Large intestine (tissue), 3 donors: ENCODE results near the gene TBC1D23. TPM values are rescaled to one million over a fixed set of nuclear protein-coding genes. Genes with fewer than 3 reads are reported as not detected.
A peak's percentile ranks its signal among the peaks of the same experiment; 100 is the strongest.
"Not testable (repeated sequence)": the region's sequence is repeated elsewhere in the genome, so short reads cannot be mapped to it uniquely, and the experiment has no call there.

Experiments
- DNase-seq, 2 donors: peaks; one replicate each; pipeline versions ENCODE4 v3.0.0 to v3.0.0-alpha.2; 2013
- H3K27ac ChIP-seq: one replicate; pipeline ENCODE4 v1.5.1; 2013; ENCODE audit warnings: low read length
- H3K27me3 ChIP-seq: 2 replicates; pipeline ENCODE4 v1.6.1; 2013; ENCODE audit warnings: low read length; ENCODE audit not compliant: control insufficient read depth, insufficient read depth
- H3K36me3 ChIP-seq: 2 replicates; pipeline ENCODE4 v1.6.1; 2013; ENCODE audit warnings: low read length; ENCODE audit not compliant: control insufficient read depth, insufficient read depth
- H3K4me1 ChIP-seq: one replicate; pipeline ENCODE4 v1.6.1; 2013; ENCODE audit warnings: low read length; ENCODE audit not compliant: control insufficient read depth, insufficient read depth
- H3K4me3 ChIP-seq: one replicate; pipeline ENCODE4 v1.5.1; 2013; ENCODE audit warnings: low read length
- H3K9me3 ChIP-seq: one replicate; pipeline ENCODE4 v1.6.1; 2013; ENCODE audit warnings: mild to moderate bottlenecking, low read depth, low read length, moderate library complexity; ENCODE audit not compliant: control insufficient read depth
- WGBS: methylation state at CpG from one replicate; pipeline ENCODE4 v1.1.5; 2013; ENCODE audit warnings: low lambda C conversion rate; ENCODE audit not compliant: insufficient coverage; 5-methylcytosine and 5-hydroxymethylcytosine counted together
- polyA plus RNA-seq: library from polyadenylated mRNA; unstranded; fragments of 120-200 nt; gene quantifications from one replicate; pipeline ENCODE4 v1.2.1, GENCODE V29; 2013

Gene TBC1D23
- polyA plus RNA-seq, 1 donor: 37.1 TPM

- no peak for DNase-seq
- WGBS: 94% methylated on average over 3 of the region's 5 CpGs
- Histone ChIP-seq H3K9me3 (no peaks in the 10 kb centered on the region), H3K27me3 (no peaks in the 10 kb centered on the region), H3K4me1 (peaks cover 23% of the 10 kb centered on the region), H3K27ac (no peak overlapping the region), H3K36me3 (peaks cover 28% of the 10 kb centered on the region), H3K4me3 (no peak overlapping the region)
Observed at GRCh38 chr3:100339786-100340185, 79.0 kb downstream of the TBC1D23 start.

DNA sequence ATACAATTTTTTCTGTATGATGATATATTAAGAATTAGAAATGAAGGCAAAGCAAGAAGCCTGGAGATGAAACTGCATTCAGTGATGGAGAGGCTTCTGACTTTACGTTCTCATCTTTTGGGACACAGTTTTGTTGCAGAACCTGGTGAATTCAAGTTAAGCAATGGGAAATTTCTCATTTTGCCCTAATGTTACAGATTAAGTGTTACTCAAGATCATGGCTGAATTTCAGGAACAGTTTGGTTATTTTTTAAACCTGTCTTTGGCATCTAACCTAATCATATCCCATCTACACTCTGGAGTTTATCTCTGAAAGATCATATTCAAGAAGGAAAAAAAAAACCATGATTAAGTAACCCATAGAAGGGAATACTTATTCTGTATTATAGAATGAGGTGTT, 79.7 kb downstream of the TBC1D23 start:
- Histone ChIP-seq H3K27ac (no peak overlapping the region), H3K9me3 (no peaks in the 10 kb centered on the region), H3K36me3 (peaks cover 33% of the 10 kb centered on the region), H3K4me3 (no peak overlapping the region), H3K27me3 (no peaks in the 10 kb centered on the region), H3K4me1 (peaks cover 19% of the 10 kb centered on the region)
- WGBS: no CpG with 5 or more reads among the region's 1 CpG
- no peak for DNase-seq

- Histone ChIP-seq H3K27ac (no peak overlapping the region), H3K4me1 (peaks cover 11% of the 10 kb centered on the region), H3K27me3 (no peaks in the 10 kb centered on the region), H3K36me3 (peaks cover 67% of the 10 kb centered on the region), H3K9me3 (no peaks in the 10 kb centered on the region), H3K4me3 (no peak overlapping the region)
- DNase-seq: no peak
- 100% methylated on average over 1 of the region's 5 CpGs for WGBS
Observed at GRCh38 chr3:100348727-100349126, 87.9 kb downstream of the TBC1D23 start.

DNA sequence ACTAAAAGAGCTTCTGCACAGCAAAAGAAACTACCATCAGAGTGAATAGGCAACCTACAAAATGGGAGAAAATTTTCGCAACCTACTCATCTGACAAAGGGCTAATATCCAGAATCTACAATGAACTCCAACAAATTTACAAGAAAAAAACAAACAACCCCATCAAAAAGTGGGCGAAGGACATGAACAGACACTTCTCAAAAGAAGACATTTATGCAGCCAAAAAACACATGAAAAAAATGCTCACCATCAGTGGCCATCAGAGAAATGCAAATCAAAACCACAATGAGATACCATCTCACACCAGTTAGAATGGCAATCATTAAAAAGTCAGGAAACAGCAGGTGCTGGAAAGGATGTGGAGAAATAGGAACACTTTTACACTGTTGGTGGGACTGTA, 91.0 kb downstream of the TBC1D23 start:
- Histone ChIP-seq H3K36me3 (peaks cover 70% of the 10 kb centered on the region), H3K27ac (peak overlapping the region; percentile 92), H3K4me1 (peaks cover 11% of the 10 kb centered on the region)
- not testable (repeated sequence) for H3K9me3 ChIP-seq, H3K27me3 ChIP-seq, DNase-seq, H3K4me3 ChIP-seq
- WGBS: no CpG with 5 or more reads among the region's 2 CpGs

GRCh38 chr3:100352296-100353231, 91.8 kb downstream of the TBC1D23 start:
- peaks cover 11% of the 10 kb centered on the region for H3K4me1 ChIP-seq
- no peak overlapping the region for H3K4me3 ChIP-seq
- H3K27ac ChIP-seq: peak overlapping the region; percentile 92
- peaks cover 63% of the 10 kb centered on the region for H3K36me3 ChIP-seq
- peak; percentile 47 to 68 for DNase-seq
- no peaks in the 10 kb centered on the region for H3K27me3 ChIP-seq
- no CpG with 5 or more reads among the region's 10 CpGs for WGBS
- no peaks in the 10 kb centered on the region for H3K9me3 ChIP-seq

GRCh38 chr3:100354850-100355249, 94.1 kb downstream of the TBC1D23 start:
- no CpG with 5 or more reads among the region's 3 CpGs for WGBS
- Histone ChIP-seq H3K9me3 (no peaks in the 10 kb centered on the region), H3K36me3 (peaks cover 44% of the 10 kb centered on the region), H3K27ac (no peak overlapping the region), H3K4me3 (no peak overlapping the region), H3K4me1 (peaks cover 11% of the 10 kb centered on the region), H3K27me3 (no peaks in the 10 kb centered on the region)
- DNase-seq: no peak

DNA sequence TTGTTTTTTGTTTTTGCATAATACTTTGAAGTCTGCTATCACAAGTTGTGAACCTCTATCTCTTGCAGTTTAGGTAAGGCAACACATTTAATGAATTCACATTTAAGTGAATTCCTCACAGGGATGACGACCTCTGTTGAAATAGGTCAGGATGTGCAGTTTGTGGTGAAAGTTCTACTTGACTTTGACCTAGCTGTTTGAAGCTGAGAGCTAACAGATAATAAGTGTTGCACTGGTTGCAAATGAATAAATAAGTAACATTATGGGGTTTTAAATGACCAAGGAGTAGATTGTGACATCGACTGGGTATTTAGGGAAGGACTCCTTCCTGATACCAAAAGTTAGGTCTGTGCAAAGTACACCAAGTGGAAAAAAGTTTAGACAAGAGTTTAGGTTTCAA, 97.6 kb downstream of the TBC1D23 start:
- WGBS: 67% methylated on average over 1 of the region's 2 CpGs
- DNase-seq: peak; percentile 40 to 57
- H3K4me3 ChIP-seq: no peak overlapping the region
- H3K27me3 ChIP-seq: no peaks in the 10 kb centered on the region
- H3K9me3 ChIP-seq: no peaks in the 10 kb centered on the region
- H3K27ac ChIP-seq: peak overlapping the region; percentile 43
- H3K36me3 ChIP-seq: peaks cover 40% of the 10 kb centered on the region
- peaks cover 3% of the 10 kb centered on the region for H3K4me1 ChIP-seq

- no peak for DNase-seq
- no peaks in the 10 kb centered on the region for H3K4me1 ChIP-seq
- H3K36me3 ChIP-seq: peaks cover 39% of the 10 kb centered on the region
- WGBS: 100% methylated on average over 2 of the region's 3 CpGs
- no peaks in the 10 kb centered on the region for H3K27me3 ChIP-seq
- H3K4me3 ChIP-seq: no peak overlapping the region
- peak overlapping the region; percentile 43 for H3K27ac ChIP-seq
- no peaks in the 10 kb centered on the region for H3K9me3 ChIP-seq
Observed at GRCh38 chr3:100359035-100359434, 98.2 kb downstream of the TBC1D23 start.

DNA sequence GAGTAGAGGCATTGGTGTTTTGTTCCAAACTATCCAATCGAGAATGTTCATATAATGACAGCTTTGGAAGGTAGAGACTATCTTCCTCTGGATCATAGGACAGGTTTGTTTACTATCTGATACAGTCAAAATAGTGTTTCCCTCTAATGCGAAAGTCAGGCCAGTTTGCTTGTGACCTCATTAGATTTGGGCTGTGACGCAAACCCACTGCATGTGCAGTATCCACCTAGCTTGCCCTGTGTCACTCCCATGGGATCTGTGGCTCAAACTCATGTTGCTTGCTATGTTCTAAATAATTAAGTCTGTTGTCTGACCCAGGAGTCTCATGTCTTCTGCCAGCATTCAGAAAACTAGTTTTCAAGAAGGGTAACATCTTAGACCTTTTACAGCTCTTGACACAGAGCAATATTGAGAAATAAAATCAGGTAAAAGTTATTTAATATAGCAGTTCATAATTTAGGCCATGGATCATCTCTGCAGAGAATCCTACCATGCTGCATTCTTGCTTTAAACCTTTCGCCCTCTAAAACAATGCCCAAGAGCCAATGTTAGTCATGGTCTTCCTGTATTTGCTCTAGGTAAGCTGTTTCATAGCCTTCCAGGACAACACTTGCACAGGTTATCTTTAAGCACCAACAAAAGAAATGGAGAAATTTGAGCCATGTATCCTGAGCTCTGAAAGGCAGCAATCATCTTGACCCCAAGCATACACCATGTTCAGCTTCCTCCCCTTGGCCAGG, 100.1 kb downstream of the TBC1D23 start:
- H3K27me3 ChIP-seq: no peaks in the 10 kb centered on the region
- 100% methylated on average over 1 of the region's 4 CpGs for WGBS
- H3K9me3 ChIP-seq: no peaks in the 10 kb centered on the region
- no peak overlapping the region for H3K27ac ChIP-seq
- H3K36me3 ChIP-seq: peaks cover 34% of the 10 kb centered on the region
- H3K4me3 ChIP-seq: no peak overlapping the region
- no peaks in the 10 kb centered on the region for H3K4me1 ChIP-seq
- DNase-seq: no peak

GRCh38 chr3:100361897-100362296, 101.1 kb downstream of the TBC1D23 start:
- WGBS: no CpG with 5 or more reads among the region's 1 CpG
- H3K4me3 ChIP-seq: no peak overlapping the region
- no peaks in the 10 kb centered on the region for H3K4me1 ChIP-seq

More at GRCh38 chr3:100361897-100362296, 101.1 kb downstream of the TBC1D23 start:
- Histone ChIP-seq H3K9me3 (no peaks in the 10 kb centered on the region), H3K36me3 (peaks cover 39% of the 10 kb centered on the region), H3K27me3 (no peaks in the 10 kb centered on the region), H3K27ac (no peak overlapping the region)
- DNase-seq: no peak
